T-helper 2 cell treated with Interferon-gamma antibody and Interleukin-4, amounts not matched to agents 100 ng/mL and 5 ng/mL, for 36 hours (primary cell): ENCODE measurements around the gene B4GALNT2. TPM values are rescaled to one million over a fixed set of nuclear protein-coding genes. Genes with fewer than 3 reads are reported as not detected.

Experiments used
- total RNA-seq: library from RNA; stranded (reverse); gene quantifications from 2 replicates; pipeline ENCODE4 v1.2.3, GENCODE V29; 2022

The B4GALNT2 gene
- total RNA-seq, 1 donor from 2014 or later: not detected

Other genes with a start within 250 kb of the B4GALNT2 start
- gene ATP5MC1, start 240.0 kb upstream of the B4GALNT2 start, total RNA-seq: 114 and 120 TPM in 2 replicates
- gene UBE2Z, start 224.4 kb upstream of the B4GALNT2 start, total RNA-seq: 75.1 and 78.3 TPM in 2 replicates
- gene SNF8, start 187.9 kb upstream of the B4GALNT2 start, total RNA-seq: 128 and 134 TPM in 2 replicates
- gene GIP, start 164.2 kb upstream of the B4GALNT2 start, total RNA-seq: not detected in 2 replicates
- 0.02 TPM in 1 of 2 replicates, not detected in the other for gene IGF2BP1, start 135.4 kb upstream of the B4GALNT2 start, total RNA-seq
- 13.3 and 13.7 TPM in 2 replicates for gene GNGT2, start 77.8 kb downstream of the B4GALNT2 start, total RNA-seq
- 42.8 and 44.0 TPM in 2 replicates for gene ABI3, start 77.9 kb downstream of the B4GALNT2 start, total RNA-seq
- not detected in 2 replicates for gene PHOSPHO1, start 98.0 kb downstream of the B4GALNT2 start, total RNA-seq
- gene ZNF652, start 229.5 kb downstream of the B4GALNT2 start, total RNA-seq: 22.0 and 23.6 TPM in 2 replicates